Measurements from ENCODE around the gene VIPR2. TPM values are rescaled to one million over a fixed set of nuclear protein-coding genes. Genes with fewer than 3 reads are reported as not detected.

Gene VIPR2
- total RNA-seq, 1 experiment from 2014 or later: not detected

DNA sequence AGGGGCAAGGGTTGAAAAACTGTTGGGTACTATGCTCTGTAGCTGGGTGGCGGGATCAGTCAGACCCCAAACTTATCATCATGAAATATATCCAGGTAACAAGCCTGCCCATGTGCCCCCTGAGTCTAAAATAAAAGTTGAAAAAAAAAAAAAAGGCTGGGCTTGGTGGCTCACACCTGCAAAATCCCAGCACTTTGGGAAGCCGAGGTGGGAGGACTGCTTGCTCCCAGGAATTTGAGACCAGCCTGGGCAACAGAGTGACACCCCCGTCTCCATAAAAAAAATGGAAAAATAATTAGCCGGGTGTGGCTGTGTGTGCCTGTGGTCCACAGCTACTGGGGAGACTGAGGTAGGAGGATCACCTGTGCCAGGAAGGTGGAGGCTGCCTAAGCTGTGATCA, 83.5 kb downstream of the VIPR2 start:
- no peak for TF ChIP-seq EZH2 (IDR thresholded peaks at IDR 0.05; ENCODE audit: low read depth)
- TF ChIP-seq, protein P1, sequence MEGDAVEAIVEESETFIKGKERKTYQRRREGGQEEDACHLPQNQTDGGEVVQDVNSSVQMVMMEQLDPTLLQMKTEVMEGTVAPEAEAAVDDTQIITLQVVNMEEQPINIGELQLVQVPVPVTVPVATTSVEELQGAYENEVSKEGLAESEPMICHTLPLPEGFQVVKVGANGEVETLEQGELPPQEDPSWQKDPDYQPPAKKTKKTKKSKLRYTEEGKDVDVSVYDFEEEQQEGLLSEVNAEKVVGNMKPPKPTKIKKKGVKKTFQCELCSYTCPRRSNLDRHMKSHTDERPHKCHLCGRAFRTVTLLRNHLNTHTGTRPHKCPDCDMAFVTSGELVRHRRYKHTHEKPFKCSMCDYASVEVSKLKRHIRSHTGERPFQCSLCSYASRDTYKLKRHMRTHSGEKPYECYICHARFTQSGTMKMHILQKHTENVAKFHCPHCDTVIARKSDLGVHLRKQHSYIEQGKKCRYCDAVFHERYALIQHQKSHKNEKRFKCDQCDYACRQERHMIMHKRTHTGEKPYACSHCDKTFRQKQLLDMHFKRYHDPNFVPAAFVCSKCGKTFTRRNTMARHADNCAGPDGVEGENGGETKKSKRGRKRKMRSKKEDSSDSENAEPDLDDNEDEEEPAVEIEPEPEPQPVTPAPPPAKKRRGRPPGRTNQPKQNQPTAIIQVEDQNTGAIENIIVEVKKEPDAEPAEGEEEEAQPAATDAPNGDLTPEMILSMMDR (conservative IDR thresholded peaks at IDR 0.05): no peak
- no peaks in the 10 kb centered on the region for H3F3A ChIP-seq (ENCODE audit: insufficient read depth, low read depth)
- no peaks in the 10 kb centered on the region for H3K4me1 ChIP-seq (replicated peaks; ENCODE audit: insufficient read depth)
- H4K20me1 ChIP-seq (ENCODE audit: insufficient read depth): peaks cover 8% of the 10 kb centered on the region; the same call in 1 of the 2 replicates
- intact Hi-C loops (cut with micrococcal nuclease; ENCODE audit: unreplicated experiment): no loop called here
- no peak overlapping the region for H3K4me3 ChIP-seq
- no peak overlapping the region for H2AFZ ChIP-seq
- ChIA-PET POLR2A (ENCODE audit: unreplicated experiment) (no interaction called here), CTCF (no interaction called here)
- H3K79me2 ChIP-seq (ENCODE audit: low read depth): no peaks in the 10 kb centered on the region
- H3K36me3 ChIP-seq (ENCODE audit: low read depth): no peaks in the 10 kb centered on the region
- no TSS peak for BruUV-seq (replicated peaks)
- H3K4me2 ChIP-seq: no peak overlapping the region
- H3K27ac ChIP-seq: no peak overlapping the region
- no peaks in the 10 kb centered on the region for H3K9me2 ChIP-seq (ENCODE audit: insufficient read depth)
- no peak for DNase-seq
- no peaks in the 10 kb centered on the region for H3K9me3 ChIP-seq (ENCODE audit: insufficient read depth, low read depth)
- peaks cover 71% of the 10 kb centered on the region for H3K27me3 ChIP-seq (ENCODE audit: insufficient read depth, low read depth)

- Histone ChIP-seq H3K4me2 (no peak overlapping the region), H3F3A (ENCODE audit: insufficient read depth, low read depth) (no peaks in the 10 kb centered on the region), H4K20me1 (ENCODE audit: insufficient read depth) (peaks cover 5% of the 10 kb centered on the region; the same call in 1 of the 2 replicates), H3K27me3 (ENCODE audit: insufficient read depth, low read depth) (peaks cover 71% of the 10 kb centered on the region), H3K4me1 (replicated peaks; ENCODE audit: insufficient read depth) (no peaks in the 10 kb centered on the region), H3K9me3 (ENCODE audit: insufficient read depth, low read depth) (no peaks in the 10 kb centered on the region), H3K27ac (no peak overlapping the region), H3K79me2 (ENCODE audit: low read depth) (no peaks in the 10 kb centered on the region), H2AFZ (no peak overlapping the region), H3K4me3 (no peak overlapping the region), H3K36me3 (ENCODE audit: low read depth) (no peaks in the 10 kb centered on the region), H3K9me2 (ENCODE audit: insufficient read depth) (no peaks in the 10 kb centered on the region)
- CTCF ChIA-PET: no interaction called here
- POLR2A ChIA-PET (ENCODE audit: unreplicated experiment): no interaction called here
- no TSS peak for BruUV-seq (replicated peaks)
- no peak for DNase-seq
- TF ChIP-seq, protein P1 (conservative IDR thresholded peaks at IDR 0.05): no peak
- TF ChIP-seq EZH2 (IDR thresholded peaks at IDR 0.05; ENCODE audit: low read depth): no peak
- intact Hi-C loops (cut with micrococcal nuclease; ENCODE audit: unreplicated experiment): no loop called here
Observed at GRCh38 chr7:159060440-159060839, 84.2 kb downstream of the VIPR2 start.

DNA sequence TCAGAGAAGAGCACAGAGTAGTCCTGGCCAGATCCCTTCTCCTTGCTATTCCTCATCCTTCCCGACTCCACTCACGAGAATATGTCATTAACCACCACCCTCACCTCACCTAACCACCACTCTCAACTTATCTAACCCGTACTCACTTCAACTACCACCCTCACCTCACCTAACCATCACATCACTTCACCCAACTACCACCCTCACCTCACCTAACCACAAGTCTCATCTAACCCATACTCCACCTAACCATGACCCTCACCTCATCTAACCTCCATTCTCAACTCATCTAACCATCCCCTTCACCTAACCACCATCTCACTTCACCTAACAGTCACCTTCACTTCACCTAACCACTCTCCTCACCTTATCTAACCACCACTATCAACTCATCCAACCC, 85.0 kb downstream of the VIPR2 start:
- H3F3A ChIP-seq (ENCODE audit: insufficient read depth, low read depth): no peaks in the 10 kb centered on the region
- no TSS peak for BruUV-seq (replicated peaks)
- intact Hi-C loops (cut with micrococcal nuclease; ENCODE audit: unreplicated experiment): no loop called here
- H4K20me1 ChIP-seq (ENCODE audit: insufficient read depth): no peaks in the 10 kb centered on the region
- no peaks in the 10 kb centered on the region for H3K9me2 ChIP-seq (ENCODE audit: insufficient read depth)
- no peaks in the 10 kb centered on the region for H3K79me2 ChIP-seq (ENCODE audit: low read depth)
- H3K27me3 ChIP-seq (ENCODE audit: insufficient read depth, low read depth): peaks cover 71% of the 10 kb centered on the region
- no peaks in the 10 kb centered on the region for H3K9me3 ChIP-seq (ENCODE audit: insufficient read depth, low read depth)
- ChIA-PET CTCF (no interaction called here), POLR2A (ENCODE audit: unreplicated experiment) (no interaction called here)
- H3K4me2 ChIP-seq: no peak overlapping the region
- H2AFZ ChIP-seq: no peak overlapping the region
- H3K27ac ChIP-seq: no peak overlapping the region
- H3K4me1 ChIP-seq (replicated peaks; ENCODE audit: insufficient read depth): no peaks in the 10 kb centered on the region
- H3K4me3 ChIP-seq: no peak overlapping the region
- TF ChIP-seq EZH2 (IDR thresholded peaks at IDR 0.05; ENCODE audit: low read depth): no peak
- TF ChIP-seq, protein P1 (conservative IDR thresholded peaks at IDR 0.05): no peak
- no peak for DNase-seq
- no peaks in the 10 kb centered on the region for H3K36me3 ChIP-seq (ENCODE audit: low read depth)
